Myometrial cell (primary cell): ENCODE measurements around the gene UTS2B. TPM values are rescaled to one million over a fixed set of nuclear protein-coding genes. Genes with fewer than 3 reads are reported as not detected.

Experiments
- total RNA-seq: library from RNA; depleted of rRNA; stranded (reverse); fragments of >200 nt; gene quantifications from 2 replicates; pipeline ENCODE4 v1.2.3, GENCODE V29; 2015

UTS2B gene
- 0.89 TPM in 1 of 2 replicates, not detected in the other for total RNA-seq

GRCh38 chr3:191329654-191330529 lies at the start of gene UTS2B:
UTS2B (minus strand) TSS chr3:191330526; CDS start chr3:191282189, 48,337 bp downstream.

GRCh38 chr3:191328962-191329653 lies 1.2 kb downstream of the UTS2B start, which contains the start of gene CCDC50:
CCDC50 (plus strand) TSS chr3:191329394; CDS start chr3:191329675, 281 bp downstream.

Other genes with a start within 250 kb of the UTS2B start
- gene OSTN, start 131.3 kb downstream of the UTS2B start, total RNA-seq: 0.86 TPM in 1 of 2 replicates, not detected in the other
- gene CCDC50, start 1.1 kb downstream of the UTS2B start, total RNA-seq: 53.0 and 86.3 TPM in 2 replicates
- not detected in 2 replicates for gene PYDC2, start 130.6 kb upstream of the UTS2B start, total RNA-seq